GM12878 (cell line): ENCODE results near the gene SLC35F3. TPM values are rescaled to one million over a fixed set of nuclear protein-coding genes. Genes with fewer than 3 reads are reported as not detected.
A peak's percentile ranks its signal among the peaks of the same experiment; 100 is the strongest.

Source experiments
- ATAC-seq: fragments of 200-7000 bp; cut with Tn5 transposase; 3 replicates; pipeline ENCODE4 v1.9.1; 2020; ENCODE audit warnings: mild to moderate bottlenecking, moderate library complexity
- BruUV-seq: library from RNA; stranded (reverse); fragments of 400-500 nt; replicated peaks from 2 replicates; lab custom pipeline; 2021; lab: Mats Ljungman, UMichigan
- CTCF ChIA-PET: fragments of 300-600 bp; sonication (Branson Sonifier 250); formaldehyde crosslinking; extraction: SDS; loops from one replicate; lab custom pipeline; 2021; ENCODE audit warnings: inconsistent platforms; lab: Yijun Ruan, JAX
- POLR2A ChIA-PET: fragments of 350-600 bp; formaldehyde crosslinking; extraction: SDS; loops from one replicate; lab custom pipeline; 2021; ENCODE audit warnings: inconsistent platforms; lab: Charles Lee
- RAD21 ChIA-PET: fragments of 300-600 bp; sonication (Branson Sonifier 250); formaldehyde crosslinking; loops from one replicate; lab custom pipeline; 2023; ENCODE audit warnings: antibody characterized with exemption; ENCODE audit not compliant: unreplicated experiment; lab: Charles Lee
- SMC1A ChIA-PET: fragments of 300-600 bp; sonication (Branson Sonifier 250); formaldehyde crosslinking; loops from one replicate; lab custom pipeline; 2023; ENCODE audit not compliant: unreplicated experiment, uncharacterized antibody; lab: Charles Lee
- DNase-seq: peaks from one replicate; pipeline ENCODE4 v3.0.0-alpha.2; 2011; ENCODE audit warnings: low read depth, low spot score
- FAIRE-seq: peaks from 3 replicates; lab custom pipeline; 2011; peaks lifted over from hg19 to GRCh38; lab: Jason Lieb, UNC
- H2AFZ ChIP-seq: 2 replicates; pipeline ENCODE4 v1.6.0; 2011; ENCODE audit warnings: low read depth, low read length, control low read depth; ENCODE audit not compliant: control insufficient read depth
- H3K27ac ChIP-seq: 2 replicates; pipeline ENCODE4 v1.5.1; 2011; ENCODE audit warnings: control low read depth; ENCODE audit not compliant: control insufficient read depth, insufficient read depth
- H3K27me3 ChIP-seq, 2 experiments: replicated peaks in 1 of 2; 2 replicates each; pipeline versions ENCODE4 v1.6.0 to v1.6.1; 2011; ENCODE audit warnings: low read length in 1 of 2; ENCODE audit not compliant: control insufficient read depth in 2 of 2, insufficient read depth in 2 of 2
- H3K36me3 ChIP-seq, 2 experiments: 2 replicates each; pipeline ENCODE4 v1.5.1; 2011; ENCODE audit warnings: low read length in 1 of 2; ENCODE audit not compliant: control insufficient read depth in 2 of 2, insufficient read depth in 2 of 2
- H3K4me1 ChIP-seq: 2 replicates; pipeline ENCODE4 v1.6.1; 2011; ENCODE audit warnings: mild to moderate bottlenecking, low read length, moderate library complexity, mixed read lengths; ENCODE audit not compliant: control insufficient read depth, insufficient read depth
- H3K4me2 ChIP-seq: 2 replicates; pipeline ENCODE4 v1.6.0; 2011; ENCODE audit warnings: control low read depth; ENCODE audit not compliant: control insufficient read depth, insufficient read depth
- H3K4me3 ChIP-seq: fragments of 200-600 bp; sonication (generic); 2 replicates; pipeline ENCODE4 v1.5.1; 2016
- H3K79me2 ChIP-seq: 2 replicates; pipeline ENCODE4 v1.6.0; 2011; ENCODE audit warnings: low read length; ENCODE audit not compliant: control insufficient read depth, insufficient read depth
- H3K9ac ChIP-seq: 2 replicates; pipeline ENCODE4 v1.8.0; 2011; ENCODE audit warnings: low read length, control low read depth, mixed read lengths; ENCODE audit not compliant: control insufficient read depth, insufficient read depth
- H3K9me3 ChIP-seq: replicated peaks from 3 replicates; pipeline ENCODE4 v1.5.1; 2011; ENCODE audit warnings: mild to moderate bottlenecking, low read length; ENCODE audit not compliant: control insufficient read depth, insufficient read depth
- H4K20me1 ChIP-seq: 2 replicates; pipeline ENCODE4 v1.6.0; 2011; ENCODE audit not compliant: control insufficient read depth, insufficient read depth
- BCL11A ChIP-seq: IDR thresholded peaks from 2 replicates; pipeline ENCODE4 v1.6.1; 2011; ENCODE audit warnings: low read depth, low read length
- BHLHE40 ChIP-seq, 2 experiments: fragments of 450-650 bp in 1 of 2; IDR thresholded peaks; 2 replicates each; pipeline ENCODE4 v1.6.1; 2011 to 2017; ENCODE audit warnings: low read depth in 2 of 2, borderline replicate concordance in 1 of 2, improper control_type of control experiment in 1 of 2, low read length in 1 of 2, mild to moderate bottlenecking in 1 of 2
- FOXM1 ChIP-seq: IDR thresholded peaks from 2 replicates; pipeline ENCODE4 v1.6.1; 2012; ENCODE audit warnings: low read depth, mild to moderate bottlenecking, inconsistent platforms, low read length, moderate library complexity
- HSF1 ChIP-seq: fragments of 150-350 bp; IDR thresholded peaks from 2 replicates; pipeline ENCODE4 v1.6.1; 2014; ENCODE audit warnings: mild to moderate bottlenecking, low read depth, low read length
- NR2C2 ChIP-seq: IDR thresholded peaks from 2 replicates; pipeline ENCODE4 v1.6.1; 2011; ENCODE audit warnings: borderline replicate concordance, low read depth; ENCODE audit not compliant: control insufficient read depth, insufficient read length
- NR2F1 ChIP-seq: fragments of 450-650 bp; conservative IDR thresholded peaks from 2 replicates; pipeline ENCODE4 v1.6.1; 2017; ENCODE audit warnings: mild to moderate bottlenecking
- RAD21 ChIP-seq: IDR thresholded peaks from 2 replicates; pipeline ENCODE4 v1.6.1; 2011; ENCODE audit warnings: mild to moderate bottlenecking, low read depth, low read length, moderate library complexity; ENCODE audit not compliant: insufficient read depth
- RELA ChIP-seq: fragments of 450-650 bp; IDR thresholded peaks from 2 replicates; pipeline ENCODE4 v1.8.0; 2014; ENCODE audit warnings: borderline replicate concordance; ENCODE audit not compliant: partially characterized antibody
- WGBS: methylation state at CpG from one replicate; pipeline ENCODE4 v1.1.6; 2016; ENCODE audit warnings: low lambda C conversion rate; ENCODE audit not compliant: insufficient replicate concordance, insufficient coverage; ENCODE audit errors: missing lambda C conversion rate; 5-methylcytosine and 5-hydroxymethylcytosine counted together
- in situ Hi-C: fragments of 300-500 bp; cut with MboI; formaldehyde crosslinking; loops from 9 replicates; pipeline ENCODE4 v1.14.3; 2018; ENCODE audit warnings: mixed read lengths
- intact Hi-C: fragments of 100-400 bp; cut with micrococcal nuclease; formaldehyde crosslinking; loops from one replicate; pipeline ENCODE4 v1.14.2; 2022; ENCODE audit not compliant: unreplicated experiment
- polyA plus RNA-seq, 11 experiments: library from polyadenylated mRNA; depleted of rRNA in 4 of 11; unstranded in 6 of 11; stranded (reverse) in 5 of 11; fragments of >200 nt; fragmentation: Nextera tagmentation in 4 of 11; fragmentation: Illumina TruSeq in 1 of 11; extraction: Ambion mirVana in 4 of 11; extraction: Trizol in 1 of 11; gene quantifications; 1 replicate in 1 of 11; 2 replicates in 10 of 11; pipeline versions ENCODE4 v1.2.1 to v1.2.3, GENCODE V29; 2011 to 2016; ENCODE audit warnings: inconsistent platforms in 2 of 11, missing spikeins in 2 of 11, low read depth in 1 of 11
- total RNA-seq, 4 experiments: library from RNA; depleted of rRNA in 3 of 4; stranded (reverse); fragments of >200 nt in 3 of 4; fragmentation: Illumina TruSeq in 1 of 4; extraction: Trizol in 1 of 4; gene quantifications; 2 replicates each; pipeline versions ENCODE4 v1.2.1 to v1.2.3, GENCODE V29; 2013 to 2021
- TF ChIP-seq, protein P1 (sequence below): IDR thresholded peaks from 2 replicates; pipeline ENCODE4 v1.6.1; 2011; ENCODE audit warnings: low read depth, mild to moderate bottlenecking, low read length, moderate library complexity, borderline replicate concordance; ENCODE audit errors: extremely low read depth
- TF ChIP-seq, protein P2 (sequence below): fragments of 450-650 bp; IDR thresholded peaks from 2 replicates; pipeline ENCODE4 v1.6.1; 2017; ENCODE audit warnings: mild to moderate bottlenecking, moderate library complexity

SLC35F3 gene
- total and polyA plus RNA-seq, 10 of the 15 experiments (the other 5 are each of a cell fraction or from before 2014, with no cell fraction given) = 1.0 to 8.6 (median 5.7) TPM

GRCh38 chr1:234372011-234372757 lies 467.7 kb downstream of the SLC35F3 start (continued):
- TF ChIP-seq RELA (no peak), BHLHE40 (IDR thresholded peaks at IDR 0.05; ENCODE audit: borderline replicate concordance in 1 of 2, low read depth in 2 of 2, low read length in 1 of 2) (no peak), HSF1 (no peak)

- under 1% methylated on average over 61 of the region's 62 CpGs for WGBS
- in situ Hi-C loops = no loop called here
- FAIRE-seq = peak; percentile 35
- TF ChIP-seq RAD21 (no peak), FOXM1 (peak; percentile 26; the same call in 1 of the 2 replicates), BCL11A (no peak), RELA (peak; percentile 88), NR2F1 (peak; percentile 84), NR2C2 (no peak)
- TF ChIP-seq, protein P1, sequence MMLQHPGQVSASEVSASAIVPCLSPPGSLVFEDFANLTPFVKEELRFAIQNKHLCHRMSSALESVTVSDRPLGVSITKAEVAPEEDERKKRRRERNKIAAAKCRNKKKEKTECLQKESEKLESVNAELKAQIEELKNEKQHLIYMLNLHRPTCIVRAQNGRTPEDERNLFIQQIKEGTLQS = no peak
- TF ChIP-seq, protein P2, sequence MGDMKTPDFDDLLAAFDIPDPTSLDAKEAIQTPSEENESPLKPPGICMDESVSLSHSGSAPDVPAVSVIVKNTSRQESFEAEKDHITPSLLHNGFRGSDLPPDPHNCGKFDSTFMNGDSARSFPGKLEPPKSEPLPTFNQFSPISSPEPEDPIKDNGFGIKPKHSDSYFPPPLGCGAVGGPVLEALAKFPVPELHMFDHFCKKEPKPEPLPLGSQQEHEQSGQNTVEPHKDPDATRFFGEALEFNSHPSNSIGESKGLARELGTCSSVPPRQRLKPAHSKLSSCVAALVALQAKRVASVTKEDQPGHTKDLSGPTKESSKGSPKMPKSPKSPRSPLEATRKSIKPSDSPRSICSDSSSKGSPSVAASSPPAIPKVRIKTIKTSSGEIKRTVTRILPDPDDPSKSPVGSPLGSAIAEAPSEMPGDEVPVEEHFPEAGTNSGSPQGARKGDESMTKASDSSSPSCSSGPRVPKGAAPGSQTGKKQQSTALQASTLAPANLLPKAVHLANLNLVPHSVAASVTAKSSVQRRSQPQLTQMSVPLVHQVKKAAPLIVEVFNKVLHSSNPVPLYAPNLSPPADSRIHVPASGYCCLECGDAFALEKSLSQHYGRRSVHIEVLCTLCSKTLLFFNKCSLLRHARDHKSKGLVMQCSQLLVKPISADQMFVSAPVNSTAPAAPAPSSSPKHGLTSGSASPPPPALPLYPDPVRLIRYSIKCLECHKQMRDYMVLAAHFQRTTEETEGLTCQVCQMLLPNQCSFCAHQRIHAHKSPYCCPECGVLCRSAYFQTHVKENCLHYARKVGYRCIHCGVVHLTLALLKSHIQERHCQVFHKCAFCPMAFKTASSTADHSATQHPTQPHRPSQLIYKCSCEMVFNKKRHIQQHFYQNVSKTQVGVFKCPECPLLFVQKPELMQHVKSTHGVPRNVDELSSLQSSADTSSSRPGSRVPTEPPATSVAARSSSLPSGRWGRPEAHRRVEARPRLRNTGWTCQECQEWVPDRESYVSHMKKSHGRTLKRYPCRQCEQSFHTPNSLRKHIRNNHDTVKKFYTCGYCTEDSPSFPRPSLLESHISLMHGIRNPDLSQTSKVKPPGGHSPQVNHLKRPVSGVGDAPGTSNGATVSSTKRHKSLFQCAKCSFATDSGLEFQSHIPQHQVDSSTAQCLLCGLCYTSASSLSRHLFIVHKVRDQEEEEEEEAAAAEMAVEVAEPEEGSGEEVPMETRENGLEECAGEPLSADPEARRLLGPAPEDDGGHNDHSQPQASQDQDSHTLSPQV = peak; percentile 37; the same call in 1 of the 2 replicates
Observed at GRCh38 chr1:234373064-234373958, 468.8 kb downstream of the SLC35F3 start, which contains the start of gene COA6. COA6 (plus strand) TSS chr1:234373456; CDS start chr1:234373467, 11 bp downstream.

More at GRCh38 chr1:234373064-234373958, 468.8 kb downstream of the SLC35F3 start, which contains the start of gene COA6:
- CTCF ChIA-PET = interaction anchor here (0.6 to 2.9 kb wide), 10 partner anchors 9 to 1140 kb away, joined by 3 to 11 read pairs (median 5); no protein-coding TSS in a partner anchor
- peaks cover 0 to 13% of the 10 kb centered on the region in 2 experiments for H3K36me3 ChIP-seq
- H3K4me2 ChIP-seq = peak within 1 kb of the TSS; percentile 95
- RAD21 ChIA-PET = interaction anchor here (0.6 to 3.1 kb wide), 9 partner anchors 15 to 239 kb away, joined by 3 to 14 read pairs (median 4); no protein-coding TSS in a partner anchor
- H3K4me3 ChIP-seq = peak within 1 kb of the TSS; percentile 86
- ATAC-seq = peak; percentile 93
- intact Hi-C loops = loop anchor here (1.0 to 10.0 kb wide), 4 partner anchors 16 to 231 kb away; no protein-coding TSS in a partner anchor
- no peaks in the 10 kb centered on the region for H4K20me1 ChIP-seq
- H3K9me3 ChIP-seq = no peaks in the 10 kb centered on the region
- DNase-seq = peak; percentile 94
- SMC1A ChIA-PET = interaction anchor here (0.6 to 4.1 kb wide), 13 partner anchors 9 to 732 kb away, joined by 3 to 30 read pairs (median 3); no protein-coding TSS in a partner anchor
- peak within 1 kb of the TSS; percentile 95 for H3K27ac ChIP-seq
- H3K4me1 ChIP-seq = peaks cover 6% of the 10 kb centered on the region; the same call in 1 of the 2 replicates
- peaks cover 27% of the 10 kb centered on the region for H3K79me2 ChIP-seq
- POLR2A ChIA-PET = interaction anchor here (0.8 to 2.6 kb wide), 10 partner anchors 9 to 122 kb away, joined by 3 to 16 read pairs (median 4); partner anchors contain the start of gene TARBP1
- H2AFZ ChIP-seq = peak within 1 kb of the TSS; percentile 79
- peak within 1 kb of the TSS; percentile 97 for H3K9ac ChIP-seq
- no TSS peak for BruUV-seq
- no peaks in the 10 kb centered on the region; a peak in 1 of 4 replicates for H3K27me3 ChIP-seq
